OCI-LY7 (cell line): ENCODE measurements around the gene MUC5B.

Experiments used
- CTCF ChIP-seq: fragments of 200-600 bp; sonication (generic); conservative IDR thresholded peaks from 2 replicates; pipeline ENCODE4 v1.5.1; 2014; ENCODE audit warnings: mild to moderate bottlenecking, antibody characterized with exemption, low read length, moderate library complexity, mixed read lengths
- EZH2phosphoT487 ChIP-seq: fragments of 200-600 bp; sonication (generic); IDR thresholded peaks from 2 replicates; pipeline ENCODE4 v1.6.1; 2018; ENCODE audit warnings: low read depth, borderline replicate concordance, mild to moderate bottlenecking, mixed run types, antibody characterized with exemption, low read length, moderate library complexity, mixed read lengths

DNA sequence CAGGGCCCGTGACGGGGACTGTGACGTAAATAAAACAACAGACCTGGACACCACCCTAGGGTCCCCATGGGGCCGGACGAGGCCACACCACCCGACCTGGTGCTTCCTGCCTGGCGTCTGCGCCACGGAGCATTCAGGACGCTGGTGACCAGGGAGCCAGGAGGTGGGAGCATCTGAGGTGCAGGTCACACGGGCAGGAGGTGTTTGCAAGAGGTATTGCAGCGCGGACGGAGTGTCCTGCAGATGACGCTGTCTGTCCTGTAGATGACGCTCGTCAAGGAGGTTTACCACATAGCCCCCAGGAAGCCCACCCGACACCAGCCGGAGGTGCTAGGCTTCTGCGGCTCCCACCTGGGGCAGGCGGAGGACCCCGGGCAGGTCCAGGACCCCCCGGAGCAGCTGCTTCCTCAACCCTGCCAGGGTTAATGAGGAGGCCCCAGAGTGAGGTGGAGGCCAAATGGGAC is 986 bp upstream of the MUC5B start:
- no peak for TF ChIP-seq CTCF
- TF ChIP-seq EZH2phosphoT487 = no peak
